Loucy (cell line): Measurements from ENCODE around the gene TAOK2.

Experiments used
- EZH2phosphoT487 ChIP-seq: fragments of 200-600 bp; IDR thresholded peaks from 2 replicates; pipeline ENCODE4 v1.6.1; 2018; ENCODE audit warnings: antibody characterized with exemption, mild to moderate bottlenecking, moderate library complexity, borderline replicate concordance
- TF ChIP-seq, protein P1 (sequence below): fragments of 200-600 bp; sonication (generic); conservative IDR thresholded peaks from 2 replicates; pipeline ENCODE4 v1.5.1; 2014; ENCODE audit warnings: mild to moderate bottlenecking, antibody characterized with exemption, low read length

DNA sequence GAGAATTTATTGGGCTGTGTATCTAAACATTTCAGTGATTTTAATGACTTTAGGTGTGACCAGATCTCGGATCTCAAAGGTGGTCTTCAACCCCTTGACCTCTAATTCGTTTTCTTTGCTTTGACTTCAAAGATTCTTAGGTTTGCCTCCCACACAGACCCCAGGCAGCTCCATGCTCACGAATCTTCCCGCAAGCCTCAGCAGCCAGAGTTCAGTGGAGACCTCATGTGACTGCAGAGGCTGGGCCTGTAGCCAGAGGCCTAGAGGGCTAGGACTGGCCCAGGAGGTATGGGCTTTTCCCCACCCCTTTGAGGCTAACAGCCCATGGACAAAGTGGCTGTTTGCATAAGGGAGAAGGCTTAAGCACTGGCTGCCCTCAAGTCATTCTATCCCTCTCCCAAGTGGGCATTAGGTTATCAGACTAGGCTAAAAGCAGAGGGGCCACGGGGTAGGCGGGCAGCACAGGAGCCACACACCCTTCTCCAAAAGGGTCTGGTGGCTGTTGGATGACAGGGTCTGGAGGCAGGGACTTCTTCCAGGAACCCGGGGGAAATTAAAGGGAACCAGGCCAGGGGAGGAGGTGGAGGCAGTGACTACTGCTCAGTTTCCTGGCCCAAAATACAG is 18.8 kb downstream of the TAOK2 start:
- TF ChIP-seq, protein P1, sequence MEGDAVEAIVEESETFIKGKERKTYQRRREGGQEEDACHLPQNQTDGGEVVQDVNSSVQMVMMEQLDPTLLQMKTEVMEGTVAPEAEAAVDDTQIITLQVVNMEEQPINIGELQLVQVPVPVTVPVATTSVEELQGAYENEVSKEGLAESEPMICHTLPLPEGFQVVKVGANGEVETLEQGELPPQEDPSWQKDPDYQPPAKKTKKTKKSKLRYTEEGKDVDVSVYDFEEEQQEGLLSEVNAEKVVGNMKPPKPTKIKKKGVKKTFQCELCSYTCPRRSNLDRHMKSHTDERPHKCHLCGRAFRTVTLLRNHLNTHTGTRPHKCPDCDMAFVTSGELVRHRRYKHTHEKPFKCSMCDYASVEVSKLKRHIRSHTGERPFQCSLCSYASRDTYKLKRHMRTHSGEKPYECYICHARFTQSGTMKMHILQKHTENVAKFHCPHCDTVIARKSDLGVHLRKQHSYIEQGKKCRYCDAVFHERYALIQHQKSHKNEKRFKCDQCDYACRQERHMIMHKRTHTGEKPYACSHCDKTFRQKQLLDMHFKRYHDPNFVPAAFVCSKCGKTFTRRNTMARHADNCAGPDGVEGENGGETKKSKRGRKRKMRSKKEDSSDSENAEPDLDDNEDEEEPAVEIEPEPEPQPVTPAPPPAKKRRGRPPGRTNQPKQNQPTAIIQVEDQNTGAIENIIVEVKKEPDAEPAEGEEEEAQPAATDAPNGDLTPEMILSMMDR, result no peak
- no peak for TF ChIP-seq EZH2phosphoT487
